NB4 (cell line): ENCODE results near the gene JAZF1.

Experiments
- CTCF ChIP-seq: IDR thresholded peaks from one replicate; pipeline ENCODE4 v1.5.1; 2012; ENCODE audit warnings: low read depth, low read length
- MAX ChIP-seq: IDR thresholded peaks from 2 replicates; pipeline ENCODE4 v1.6.1; 2011; ENCODE audit warnings: low read depth, low read length
- MYC ChIP-seq: IDR thresholded peaks from 2 replicates; pipeline ENCODE4 v1.6.1; 2011; ENCODE audit warnings: low read depth, low read length
- POLR2A ChIP-seq: IDR thresholded peaks from 2 replicates; pipeline ENCODE4 v1.6.1; 2011; ENCODE audit warnings: mild to moderate bottlenecking; ENCODE audit not compliant: insufficient read length; ENCODE audit errors: extremely low read depth

- no peak for TF ChIP-seq CTCF
- TF ChIP-seq POLR2A, result no peak
- TF ChIP-seq MYC, result no peak
- TF ChIP-seq MAX, result no peak
Measured at GRCh38 chr7:28155964-28156363, 24.6 kb downstream of the JAZF1 start.
